ENCODE measurements around the gene FHAD1. TPM values are rescaled to one million over a fixed set of nuclear protein-coding genes. Genes with fewer than 3 reads are reported as not detected.

Gene FHAD1
- total RNA-seq, 1 experiment from 2014 or later, result 1.9 TPM

GRCh38 chr1:15368888-15369287, 121.9 kb downstream of the FHAD1 start:
- no peak overlapping the region for H2BK15ac ChIP-seq (ENCODE audit: low read depth, low read length)
- no peak overlapping the region for H2BK20ac ChIP-seq (ENCODE audit: low read depth, low read length, poor library complexity, severe bottlenecking)
- H3K9ac ChIP-seq (ENCODE audit: extremely low read depth, insufficient read length, low read length), result no peak overlapping the region
- no peak overlapping the region for H3K4me2 ChIP-seq (ENCODE audit: insufficient read depth, insufficient read length, low read length)
- no peak overlapping the region for H3K4me3 Mint-ChIP-seq
- H3K9me3 ChIP-seq (ENCODE audit: control insufficient read depth, low read depth, low read length), result no peaks in the 10 kb centered on the region
- H3K4me1 Mint-ChIP-seq, result peaks cover 9 to 20% of the 10 kb centered on the region in 2 experiments
- no peak overlapping the region for H3K18ac ChIP-seq (ENCODE audit: insufficient read length, low read depth, low read length)
- H2BK120ac ChIP-seq (ENCODE audit: low read depth, low read length, poor library complexity, severe bottlenecking), result no peak overlapping the region
- no peak for TF ChIP-seq CTCF (conservative IDR thresholded peaks at IDR 0.05)
- no peaks in the 10 kb centered on the region for H3K23me2 ChIP-seq (ENCODE audit: insufficient read length, low read depth, low read length, poor library complexity, severe bottlenecking)
- H2AFZ ChIP-seq (ENCODE audit: low read length), result no peak overlapping the region
- no peaks in the 10 kb centered on the region for H3K36me3 Mint-ChIP-seq (ENCODE audit: insufficient read depth in 1 of 3, low read depth in 3 of 3)
- H2BK5ac ChIP-seq (ENCODE audit: insufficient read length, low read length), result no peak overlapping the region
- no peaks in the 10 kb centered on the region for H3K79me2 ChIP-seq (ENCODE audit: insufficient read depth, low read length)
- H3K9me3 Mint-ChIP-seq, result no peaks in the 10 kb centered on the region
- no peaks in the 10 kb centered on the region for H3K79me1 ChIP-seq (ENCODE audit: insufficient read depth, low read depth, low read length, poor library complexity, severe bottlenecking)
- no peaks in the 10 kb centered on the region for H3K4me1 ChIP-seq (ENCODE audit: insufficient read depth, low read length)
- no peak overlapping the region for H3K4ac ChIP-seq (ENCODE audit: low read depth, low read length)
- H3K27me3 Mint-ChIP-seq (ENCODE audit: low read depth), result peaks cover 8% of the 10 kb centered on the region
- H4K8ac ChIP-seq (replicated peaks; ENCODE audit: insufficient read length, low read depth, low read length), result no peak overlapping the region
- no peak overlapping the region for H4K91ac ChIP-seq (ENCODE audit: insufficient read length, low read depth, low read length)
- no peak overlapping the region for H3K14ac ChIP-seq (ENCODE audit: insufficient read depth, low read length)
- H2BK12ac ChIP-seq (ENCODE audit: insufficient read length, low read depth, low read length), result no peak overlapping the region
- no CpG with 5 or more reads among the region's 1 CpG for WGBS (ENCODE audit: extremely low coverage, insufficient read length, low lambda C conversion rate)
- H3K27ac Mint-ChIP-seq, result no peak overlapping the region
- H4K20me1 ChIP-seq (ENCODE audit: control insufficient read depth, insufficient read depth, insufficient read length), result no peaks in the 10 kb centered on the region
- no peak overlapping the region for H3K27ac ChIP-seq (ENCODE audit: insufficient read length, low read depth, low read length)
- H3K27me3 ChIP-seq (ENCODE audit: insufficient read depth, low read length), result no peaks in the 10 kb centered on the region
- H3T11ph ChIP-seq (ENCODE audit: low read length), result no peak overlapping the region
- no peak overlapping the region for H3K56ac ChIP-seq (ENCODE audit: insufficient read length, low read depth, low read length)
- no peak overlapping the region for H3K23ac ChIP-seq (ENCODE audit: insufficient read length, low read depth, low read length)
- no peak overlapping the region for H4K5ac ChIP-seq (ENCODE audit: insufficient read length, low read depth, low read length)
- no peak for DNase-seq
- H2AK5ac ChIP-seq (ENCODE audit: insufficient read length, low read length), result no peak overlapping the region
